OCI-LY1 (cell line): ENCODE results near the gene NUCB2.

Experiments
- H2AFZ ChIP-seq: fragments of 200-600 bp; sonication (generic), shearing (Covaris generic); 2 replicates; pipeline ENCODE4 v1.6.0; 2014; ENCODE audit warnings: antibody characterized with exemption, mild to moderate bottlenecking, low read length
- H3F3A ChIP-seq: fragments of 200-600 bp; sonication (generic), shearing (Covaris generic); 2 replicates; pipeline ENCODE4 v1.6.0; 2014; ENCODE audit warnings: mild to moderate bottlenecking, antibody characterized with exemption, low read length, moderate library complexity; ENCODE audit not compliant: insufficient read depth
- H3K27ac ChIP-seq: fragments of 200-600 bp; sonication (generic); 2 replicates; pipeline ENCODE4 v1.5.1; 2014; ENCODE audit warnings: low read length, mixed run types, mild to moderate bottlenecking, low read depth; ENCODE audit not compliant: poor library complexity, severe bottlenecking
- H3K27me3 ChIP-seq: fragments of 200-600 bp; sonication (generic); 2 replicates; pipeline ENCODE4 v1.6.0; 2014; ENCODE audit warnings: antibody characterized with exemption, mild to moderate bottlenecking, low read length, moderate library complexity; ENCODE audit not compliant: insufficient read depth
- H3K36me3 ChIP-seq: fragments of 200-600 bp; sonication (generic); 2 replicates; pipeline ENCODE4 v1.6.1; 2014; ENCODE audit warnings: mild to moderate bottlenecking, antibody characterized with exemption, low read length, moderate library complexity, mixed read lengths; ENCODE audit not compliant: insufficient read depth
- H3K4me1 ChIP-seq: fragments of 200-600 bp; sonication (generic); 2 replicates; pipeline ENCODE4 v1.5.1; 2014; ENCODE audit warnings: mild to moderate bottlenecking, low read length, moderate library complexity; ENCODE audit not compliant: insufficient read depth, severe bottlenecking
- H3K4me2 ChIP-seq: fragments of 200-600 bp; sonication (generic), shearing (Covaris generic); 2 replicates; pipeline ENCODE4 v1.6.1; 2014; ENCODE audit warnings: low read length
- H3K4me3 ChIP-seq: fragments of 200-600 bp; sonication (generic); 2 replicates; pipeline ENCODE4 v1.5.1; 2014; ENCODE audit warnings: low read length, low read depth, mild to moderate bottlenecking, mixed read lengths; ENCODE audit not compliant: poor library complexity, severe bottlenecking
- H3K79me2 ChIP-seq: fragments of 200-600 bp; shearing (Covaris generic); 2 replicates; pipeline ENCODE4 v1.6.1; 2016; ENCODE audit warnings: mixed run types, low read length, mixed read lengths; ENCODE audit not compliant: insufficient read depth
- H3K9ac ChIP-seq: fragments of 200-600 bp; sonication (generic), shearing (Covaris generic); 2 replicates; pipeline ENCODE4 v1.6.1; 2014; ENCODE audit warnings: mild to moderate bottlenecking, low read length, mixed read lengths
- H3K9me2 ChIP-seq: fragments of 200-600 bp; sonication (generic), shearing (Covaris generic); 2 replicates; pipeline ENCODE4 v1.6.1; 2014; ENCODE audit warnings: low read depth, mild to moderate bottlenecking, low read length, mixed read lengths
- H3K9me3 ChIP-seq: fragments of 200-600 bp; shearing (Covaris generic); 2 replicates; pipeline ENCODE4 v1.6.1; 2014; ENCODE audit warnings: low read length, mixed read lengths
- H4K20me1 ChIP-seq: fragments of 200-600 bp; sonication (generic), shearing (Covaris generic); 2 replicates; pipeline ENCODE4 v1.6.0; 2016; ENCODE audit warnings: mild to moderate bottlenecking, low read length; ENCODE audit not compliant: insufficient read depth
- EZH2 ChIP-seq: fragments of 200-600 bp; sonication (generic), shearing (Covaris generic); IDR thresholded peaks from 2 replicates; pipeline ENCODE4 v1.8.0; 2017; ENCODE audit warnings: borderline replicate concordance, mixed run types, mild to moderate bottlenecking, antibody characterized with exemption, low read length, moderate library complexity, mixed read lengths
- TF ChIP-seq, protein P1 (sequence below): fragments of 200-600 bp; sonication (generic), shearing (Covaris generic); IDR thresholded peaks from 2 replicates; pipeline ENCODE4 v1.5.1; 2017; ENCODE audit warnings: mild to moderate bottlenecking, antibody characterized with exemption, low read length, moderate library complexity, mixed read lengths

Gene NUCB2

DNA sequence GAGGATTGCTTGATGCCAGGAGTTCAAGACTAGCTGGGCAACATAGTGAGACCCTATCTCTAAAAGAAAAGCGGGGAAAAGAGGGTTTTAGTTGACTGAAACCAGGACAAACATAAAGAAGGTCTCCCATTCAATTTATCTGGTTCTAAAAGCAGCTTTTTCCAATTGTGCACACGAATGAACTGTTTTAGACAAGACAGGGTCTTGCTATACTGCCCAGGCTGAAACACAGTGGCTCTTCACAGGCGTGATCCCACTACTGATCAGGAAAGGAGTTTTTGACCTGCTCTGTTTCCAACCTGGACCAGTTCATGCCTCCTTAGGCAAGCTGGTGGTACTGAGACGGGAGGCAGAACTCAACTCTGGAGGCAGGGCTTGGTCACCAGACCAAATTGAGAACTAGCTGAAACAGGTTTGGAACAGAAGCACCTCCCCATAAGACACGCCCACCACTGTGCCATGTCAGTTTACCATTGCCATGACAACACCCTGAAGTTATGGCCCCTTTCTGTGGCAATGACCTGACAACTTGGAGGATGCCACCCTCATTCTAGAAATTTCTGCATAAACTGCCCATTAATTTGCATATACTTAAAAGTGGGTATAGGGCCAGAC is 2.8 kb upstream of the NUCB2 start:
- TF ChIP-seq, protein P1, sequence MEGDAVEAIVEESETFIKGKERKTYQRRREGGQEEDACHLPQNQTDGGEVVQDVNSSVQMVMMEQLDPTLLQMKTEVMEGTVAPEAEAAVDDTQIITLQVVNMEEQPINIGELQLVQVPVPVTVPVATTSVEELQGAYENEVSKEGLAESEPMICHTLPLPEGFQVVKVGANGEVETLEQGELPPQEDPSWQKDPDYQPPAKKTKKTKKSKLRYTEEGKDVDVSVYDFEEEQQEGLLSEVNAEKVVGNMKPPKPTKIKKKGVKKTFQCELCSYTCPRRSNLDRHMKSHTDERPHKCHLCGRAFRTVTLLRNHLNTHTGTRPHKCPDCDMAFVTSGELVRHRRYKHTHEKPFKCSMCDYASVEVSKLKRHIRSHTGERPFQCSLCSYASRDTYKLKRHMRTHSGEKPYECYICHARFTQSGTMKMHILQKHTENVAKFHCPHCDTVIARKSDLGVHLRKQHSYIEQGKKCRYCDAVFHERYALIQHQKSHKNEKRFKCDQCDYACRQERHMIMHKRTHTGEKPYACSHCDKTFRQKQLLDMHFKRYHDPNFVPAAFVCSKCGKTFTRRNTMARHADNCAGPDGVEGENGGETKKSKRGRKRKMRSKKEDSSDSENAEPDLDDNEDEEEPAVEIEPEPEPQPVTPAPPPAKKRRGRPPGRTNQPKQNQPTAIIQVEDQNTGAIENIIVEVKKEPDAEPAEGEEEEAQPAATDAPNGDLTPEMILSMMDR: no peak
- TF ChIP-seq EZH2: no peak
- no peaks in the 10 kb centered on the region for H3F3A ChIP-seq
- no peaks in the 10 kb centered on the region for H3K27me3 ChIP-seq
- no peaks in the 10 kb centered on the region for H3K36me3 ChIP-seq
- no peaks in the 10 kb centered on the region for H3K9me2 ChIP-seq
- no peaks in the 10 kb centered on the region for H4K20me1 ChIP-seq
- no peaks in the 10 kb centered on the region for H3K9me3 ChIP-seq
- no peak overlapping the region for H2AFZ ChIP-seq
- H3K79me2 ChIP-seq: peaks cover 12% of the 10 kb centered on the region
- H3K4me3 ChIP-seq: no peak overlapping the region
- H3K4me2 ChIP-seq: no peak overlapping the region
- H3K9ac ChIP-seq: no peak overlapping the region
- H3K27ac ChIP-seq: no peak overlapping the region
- H3K4me1 ChIP-seq: peaks cover 27% of the 10 kb centered on the region

DNA sequence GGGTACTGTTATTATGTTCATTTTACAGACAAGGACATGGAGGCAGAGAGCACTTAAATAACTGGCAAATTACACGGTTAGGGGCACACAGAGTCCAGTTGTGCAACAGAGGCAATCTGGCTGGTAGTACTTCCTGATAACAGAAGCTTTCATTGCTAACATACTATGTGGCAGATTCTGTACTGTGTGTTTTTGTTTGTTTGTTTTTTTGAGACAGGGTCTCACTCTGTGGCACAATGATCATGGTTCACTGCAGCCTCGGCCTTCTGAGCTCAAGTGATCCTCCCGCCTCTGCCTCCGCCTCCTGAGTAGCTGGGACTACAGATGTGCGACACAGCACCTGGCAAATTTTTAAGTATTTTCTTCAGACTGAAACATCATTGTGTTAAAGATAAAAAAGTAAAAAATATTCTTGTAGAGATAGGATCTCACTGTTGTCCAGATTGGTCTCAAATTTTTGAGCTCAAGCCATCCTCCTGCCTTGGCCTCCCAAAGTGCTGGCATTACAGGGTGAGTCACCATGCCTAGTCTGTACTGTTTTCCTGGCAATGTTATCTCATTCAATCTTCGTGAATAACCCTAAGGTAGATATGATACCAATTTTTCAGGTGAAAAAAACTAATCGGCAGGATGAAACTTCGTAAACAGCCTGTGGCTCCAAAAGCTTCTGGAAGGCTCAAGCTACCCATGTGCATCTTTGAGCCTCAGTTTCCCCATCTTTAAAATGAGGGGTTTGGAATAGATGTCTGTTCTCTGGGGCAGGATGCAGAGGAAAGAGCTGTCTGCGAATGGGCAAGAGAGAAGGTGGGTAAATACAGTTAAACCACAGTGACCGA is 921 bp upstream of the NUCB2 start:
- no peaks in the 10 kb centered on the region for H4K20me1 ChIP-seq
- no peaks in the 10 kb centered on the region for H3K27me3 ChIP-seq
- no peak overlapping the region for H2AFZ ChIP-seq
- peaks cover 26% of the 10 kb centered on the region for H3K79me2 ChIP-seq
- peak overlapping the region; percentile 87 for H3K4me3 ChIP-seq
- H3K9ac ChIP-seq: peak overlapping the region; percentile 89
- peaks cover 27% of the 10 kb centered on the region for H3K4me1 ChIP-seq
- H3K27ac ChIP-seq: peak overlapping the region; percentile 71
- no peaks in the 10 kb centered on the region for H3K9me2 ChIP-seq
- no peaks in the 10 kb centered on the region for H3K9me3 ChIP-seq
- no peak for TF ChIP-seq EZH2
- TF ChIP-seq, protein P1: no peak
- H3F3A ChIP-seq: no peaks in the 10 kb centered on the region
- no peaks in the 10 kb centered on the region for H3K36me3 ChIP-seq
- H3K4me2 ChIP-seq: peak overlapping the region; percentile 88

DNA sequence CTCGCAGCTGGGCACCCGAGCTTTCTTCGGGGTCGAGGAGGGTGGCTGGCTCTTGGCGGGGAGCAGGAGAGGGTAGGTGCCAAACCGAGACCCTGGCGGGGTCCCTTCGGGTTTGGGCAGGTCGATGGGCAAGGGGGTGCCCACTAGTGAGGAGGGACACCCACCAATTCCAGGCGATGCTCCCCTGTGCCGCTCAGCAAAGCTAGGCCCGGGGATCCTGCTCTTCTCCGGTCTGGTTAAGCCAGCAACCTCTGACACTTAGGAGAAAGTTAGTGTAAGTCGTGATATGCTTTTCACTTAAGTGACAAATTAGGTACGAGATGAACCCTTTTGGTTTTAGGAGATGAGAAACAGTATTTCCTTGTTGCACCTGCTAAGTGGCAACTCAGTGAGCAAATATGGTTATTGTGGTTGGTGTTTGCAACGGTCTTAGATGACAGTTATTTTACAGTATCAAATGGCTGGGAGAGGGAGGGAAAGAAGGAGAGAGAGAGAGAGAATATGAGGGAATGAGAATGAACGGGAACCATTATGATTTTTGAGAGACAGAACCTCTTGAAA is 565 bp downstream of the NUCB2 start:
- Histone ChIP-seq H4K20me1 (no peaks in the 10 kb centered on the region), H2AFZ (no peak overlapping the region), H3F3A (no peaks in the 10 kb centered on the region), H3K27ac (peak overlapping the region; percentile 87), H3K9me3 (no peaks in the 10 kb centered on the region), H3K79me2 (peaks cover 34% of the 10 kb centered on the region), H3K4me2 (peak overlapping the region; percentile 88), H3K9ac (peak overlapping the region; percentile 89), H3K36me3 (no peaks in the 10 kb centered on the region), H3K4me3 (peak overlapping the region; percentile 87), H3K4me1 (peaks cover 27% of the 10 kb centered on the region), H3K9me2 (no peaks in the 10 kb centered on the region), H3K27me3 (no peaks in the 10 kb centered on the region)
- no peak for TF ChIP-seq EZH2
